NT2/D1 (cell line): ENCODE measurements around the gene PCDHGB4.

ENCODE experiments used
- SUZ12 ChIP-seq: IDR thresholded peaks from 2 replicates; pipeline ENCODE4 v1.6.1; 2011; ENCODE audit not compliant: insufficient read length, insufficient read depth; ENCODE audit errors: extremely low read depth
- YY1 ChIP-seq: IDR thresholded peaks from 2 replicates; pipeline ENCODE4 v1.6.1; 2011; ENCODE audit not compliant: insufficient read length, insufficient read depth
- ZNF274 ChIP-seq: IDR thresholded peaks from 2 replicates; pipeline ENCODE4 v1.6.1; 2011; ENCODE audit warnings: mild to moderate bottlenecking, low read depth, low read length

GRCh38 chr5:141384471-141385267, 2.8 kb upstream of the PCDHGB4 start:
- TF ChIP-seq ZNF274 (no peak), SUZ12 (no peak), YY1 (no peak)
